ENCODE measurements around the gene SHROOM1.

The SHROOM1 gene

DNA sequence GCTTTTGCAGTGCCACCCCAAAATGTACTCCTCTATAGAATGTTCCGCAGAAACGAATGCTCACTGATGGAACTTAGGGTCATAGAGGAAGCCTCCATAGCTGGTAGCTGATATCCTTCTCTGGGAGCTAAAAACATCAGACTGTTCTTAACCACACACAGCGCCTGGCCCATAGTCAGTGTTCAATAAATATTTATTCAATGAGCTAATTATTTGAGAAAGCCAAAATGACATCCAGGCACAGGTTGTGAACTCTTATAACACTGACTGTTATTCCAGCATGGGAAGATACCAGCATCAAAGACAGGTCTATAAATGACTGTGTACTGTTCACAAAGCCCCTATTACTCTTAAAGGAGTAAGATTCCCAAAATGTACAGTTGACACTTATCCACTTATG, 22.9 kb upstream of the SHROOM1 start:
- no peak for DNase-seq

DNA sequence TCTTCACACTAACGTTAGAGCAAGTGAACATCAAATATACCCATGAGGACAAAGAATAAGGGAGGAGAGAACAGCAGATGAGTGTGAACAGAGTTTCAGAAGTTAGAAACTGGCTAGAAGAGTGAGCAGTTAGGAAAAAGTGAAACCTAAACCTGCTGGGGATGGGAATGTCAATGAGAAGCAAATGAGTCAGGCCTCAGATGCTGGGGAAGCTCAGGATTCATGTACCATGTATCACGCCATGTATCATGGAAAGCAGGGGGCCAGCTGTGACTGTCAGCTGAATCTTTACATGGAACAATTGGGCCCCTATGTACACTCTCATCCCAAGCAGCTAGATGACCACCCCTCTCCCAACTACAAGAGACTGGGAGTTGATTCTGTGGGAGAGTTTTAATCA, 19.6 kb upstream of the SHROOM1 start:
- no peak for DNase-seq

DNA sequence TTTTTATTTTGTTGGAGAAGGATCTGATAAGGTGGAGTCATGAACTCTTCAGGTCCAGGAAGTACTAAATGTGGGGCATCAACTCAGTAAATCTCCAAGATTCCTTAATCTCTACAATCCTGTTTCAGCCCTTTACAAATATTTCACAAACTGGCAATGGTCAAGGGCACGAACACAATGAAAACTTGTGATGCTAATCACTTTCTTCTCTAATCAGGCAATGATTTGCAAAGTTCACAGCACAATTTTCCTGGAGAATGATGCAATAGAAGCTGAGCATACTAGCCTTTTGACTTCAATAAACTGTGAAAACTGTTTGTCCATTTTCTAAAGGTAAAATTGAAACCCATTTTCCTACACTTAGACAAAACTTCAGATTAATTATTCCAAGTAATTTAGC, 18.9 kb upstream of the SHROOM1 start:
- DNase-seq = no peak

DNA sequence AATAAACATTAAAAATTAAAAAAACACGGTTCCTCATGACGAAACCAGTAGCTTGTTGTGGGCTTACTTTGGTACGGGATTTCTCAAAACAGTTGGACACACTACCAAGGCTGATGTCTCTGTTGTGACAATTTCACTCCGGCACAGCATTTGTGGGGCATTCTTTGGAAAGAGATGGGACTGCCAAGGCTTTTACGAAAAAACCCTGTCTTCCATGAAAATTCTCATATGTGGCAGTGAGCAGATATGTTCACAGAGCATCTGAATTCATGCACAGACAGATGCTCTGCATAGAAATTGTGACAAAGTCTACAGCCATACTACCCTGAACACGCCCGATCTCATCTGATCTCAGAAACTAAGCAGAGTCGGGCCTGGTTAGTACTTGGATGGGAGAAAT, 17.8 kb upstream of the SHROOM1 start:
- no peak for DNase-seq

DNA sequence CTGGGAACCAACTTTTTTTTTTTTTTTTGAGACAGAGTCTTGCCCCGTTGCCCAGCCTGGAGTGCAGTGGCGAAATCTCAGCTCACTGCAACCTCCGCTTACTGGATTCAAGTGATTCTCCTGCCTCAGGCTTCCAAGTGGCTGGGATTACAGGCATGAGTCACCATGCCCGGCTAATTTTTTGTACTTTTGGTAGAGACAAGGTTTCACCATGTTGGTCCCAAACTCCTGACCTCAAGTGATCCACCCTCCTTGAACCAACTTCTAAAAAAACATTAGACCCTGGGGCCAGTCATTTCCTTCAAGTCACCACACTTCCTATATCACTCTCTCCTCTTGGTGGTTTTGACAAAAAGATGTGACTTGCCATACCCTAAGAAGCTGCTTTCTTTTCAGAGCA, 10.9 kb upstream of the SHROOM1 start:
- DNase-seq = no peak

DNA sequence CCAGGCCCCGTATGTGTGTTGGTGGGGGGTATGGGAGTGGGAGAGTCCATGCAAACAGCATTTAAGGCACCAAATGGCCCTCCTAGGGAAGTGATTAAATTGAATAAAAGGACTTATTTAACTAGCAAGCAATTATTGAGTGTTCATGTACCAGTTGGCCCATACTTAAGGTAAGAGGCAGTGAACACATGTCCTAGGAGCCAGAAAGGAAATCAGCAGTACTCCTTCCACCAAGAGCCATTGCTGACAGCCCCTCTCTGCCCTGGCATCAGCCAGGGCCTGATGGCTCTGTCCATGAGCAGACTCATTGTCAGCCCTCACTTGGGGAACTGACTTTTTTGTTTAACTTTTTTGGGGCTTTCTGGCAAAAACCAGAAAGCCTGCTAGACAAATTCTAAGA, 10.4 kb upstream of the SHROOM1 start:
- no peak for DNase-seq

- DNase-seq = no peak
Observed at GRCh38 chr5:132840313-132840712, 9.9 kb upstream of the SHROOM1 start.

DNA sequence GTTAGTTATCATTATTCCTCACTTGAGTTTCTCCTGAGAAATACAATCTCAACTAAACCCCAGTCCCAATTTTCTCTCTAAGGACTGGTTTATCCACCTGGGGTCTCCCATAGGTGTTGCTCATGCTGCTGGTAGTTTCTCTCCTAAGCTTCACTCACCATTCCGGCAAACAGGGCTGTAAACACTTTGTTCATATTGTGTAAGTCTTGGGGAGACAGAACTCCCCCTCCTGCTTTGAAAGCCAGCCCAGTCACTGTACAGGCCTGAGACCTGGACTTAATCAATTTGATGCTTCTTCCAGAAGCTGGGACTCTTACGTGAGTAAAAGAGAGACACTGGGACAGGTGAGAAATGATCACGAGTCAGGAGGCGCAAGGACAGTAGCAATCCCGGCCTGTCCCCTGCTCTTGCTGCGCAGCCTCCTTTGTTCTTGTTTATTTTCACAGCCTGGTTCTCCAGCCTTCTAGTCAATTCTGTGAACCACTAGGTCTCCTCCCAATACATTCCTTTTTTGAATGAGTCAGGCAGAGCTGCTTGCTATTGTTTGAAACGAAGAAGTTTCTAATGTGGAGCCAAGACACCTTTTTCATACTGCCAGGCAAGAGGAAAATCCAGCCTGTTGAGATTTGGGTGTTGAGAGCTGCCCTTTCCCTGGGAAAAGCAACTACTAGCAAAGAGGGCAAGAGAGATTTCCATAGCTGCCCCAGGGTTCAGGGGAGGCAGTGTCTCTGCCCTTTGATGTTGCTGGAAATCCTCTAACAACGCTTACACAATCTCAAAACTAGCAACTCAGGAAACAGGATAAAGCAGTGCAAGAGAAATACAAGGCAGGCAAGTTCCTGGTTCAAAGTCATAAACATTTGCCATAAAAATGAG, 9.2 kb upstream of the SHROOM1 start:
- DNase-seq = no peak

DNA sequence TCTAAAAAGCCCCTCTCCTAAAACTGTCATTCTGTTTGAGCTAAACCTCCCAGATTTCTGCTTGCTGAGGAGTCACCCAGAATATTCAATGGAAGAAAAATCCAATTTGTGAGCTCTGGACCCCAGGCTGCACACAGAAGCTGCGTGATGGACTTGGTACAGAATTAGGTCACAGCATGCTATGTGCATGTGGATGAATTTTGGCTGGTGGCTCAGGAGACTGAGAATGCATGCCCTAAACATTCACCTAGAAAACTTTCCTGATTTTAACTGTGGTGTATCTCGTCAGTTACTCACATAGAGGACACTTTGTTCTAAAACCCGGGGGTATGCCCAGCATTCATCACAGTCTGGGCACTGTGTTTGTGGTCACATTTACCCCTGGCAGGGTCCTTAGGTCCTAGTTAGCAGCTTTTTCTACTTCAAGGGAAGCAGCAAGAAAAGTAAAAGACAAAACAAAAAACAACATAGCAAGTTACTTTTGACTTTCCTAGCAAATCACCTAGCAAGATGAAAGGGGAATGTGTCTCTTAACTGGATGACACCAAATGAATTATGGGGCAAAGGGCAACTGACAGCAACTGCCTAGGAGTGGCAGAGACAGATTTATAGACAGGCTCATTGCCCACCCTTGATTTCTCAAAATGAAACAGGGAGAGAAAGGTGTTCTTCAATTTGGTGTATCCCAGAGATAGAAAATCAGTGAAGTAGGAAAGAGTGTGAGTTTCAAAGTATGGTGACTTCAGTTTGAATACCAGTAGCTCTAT, 8.3 kb upstream of the SHROOM1 start:
- DNase-seq = no peak

DNA sequence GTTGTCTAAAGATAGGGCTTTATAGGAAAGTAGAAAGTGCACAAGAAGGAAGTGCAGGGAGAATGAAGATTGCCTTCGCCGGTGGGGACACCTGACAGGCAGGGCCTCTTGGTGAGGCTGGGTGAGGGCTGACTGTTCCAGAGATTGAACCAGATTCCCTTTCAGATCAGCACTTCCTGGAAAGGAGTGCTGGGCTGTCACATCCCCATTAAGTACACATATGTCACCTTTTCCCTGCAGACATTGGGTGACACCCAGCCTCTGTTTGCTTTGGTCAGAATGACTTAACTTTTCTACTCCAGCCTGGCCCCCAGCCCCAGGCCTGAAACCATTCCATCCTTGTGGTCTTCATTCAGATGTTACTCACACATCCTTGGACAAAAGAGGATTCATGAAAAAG, 7.4 kb upstream of the SHROOM1 start:
- no peak for DNase-seq

- DNase-seq = no peak
Observed at GRCh38 chr5:132836852-132837251, 6.4 kb upstream of the SHROOM1 start.

DNA sequence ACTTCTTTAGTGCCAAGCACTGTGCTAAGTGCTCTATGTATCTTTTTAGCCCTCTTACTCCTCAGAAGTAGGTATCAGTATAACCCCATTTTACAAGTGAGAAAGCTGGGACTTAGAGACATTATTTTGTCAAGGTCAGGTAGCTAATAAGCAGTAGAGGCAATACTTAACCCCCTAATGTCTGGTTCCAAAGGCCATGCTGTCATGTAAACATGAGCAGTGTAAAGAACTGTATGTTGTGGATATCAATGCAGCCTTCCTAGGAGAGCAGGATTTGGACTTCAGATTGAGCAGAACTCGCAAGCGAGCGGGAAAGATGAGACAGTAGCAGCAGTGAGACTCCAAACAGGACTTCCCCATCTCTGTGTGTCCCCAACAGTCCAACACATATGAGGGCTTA, 3.6 kb upstream of the SHROOM1 start:
- no peak for DNase-seq

- DNase-seq = no peak
Observed at GRCh38 chr5:132832612-132833011, 2.2 kb upstream of the SHROOM1 start.

DNA sequence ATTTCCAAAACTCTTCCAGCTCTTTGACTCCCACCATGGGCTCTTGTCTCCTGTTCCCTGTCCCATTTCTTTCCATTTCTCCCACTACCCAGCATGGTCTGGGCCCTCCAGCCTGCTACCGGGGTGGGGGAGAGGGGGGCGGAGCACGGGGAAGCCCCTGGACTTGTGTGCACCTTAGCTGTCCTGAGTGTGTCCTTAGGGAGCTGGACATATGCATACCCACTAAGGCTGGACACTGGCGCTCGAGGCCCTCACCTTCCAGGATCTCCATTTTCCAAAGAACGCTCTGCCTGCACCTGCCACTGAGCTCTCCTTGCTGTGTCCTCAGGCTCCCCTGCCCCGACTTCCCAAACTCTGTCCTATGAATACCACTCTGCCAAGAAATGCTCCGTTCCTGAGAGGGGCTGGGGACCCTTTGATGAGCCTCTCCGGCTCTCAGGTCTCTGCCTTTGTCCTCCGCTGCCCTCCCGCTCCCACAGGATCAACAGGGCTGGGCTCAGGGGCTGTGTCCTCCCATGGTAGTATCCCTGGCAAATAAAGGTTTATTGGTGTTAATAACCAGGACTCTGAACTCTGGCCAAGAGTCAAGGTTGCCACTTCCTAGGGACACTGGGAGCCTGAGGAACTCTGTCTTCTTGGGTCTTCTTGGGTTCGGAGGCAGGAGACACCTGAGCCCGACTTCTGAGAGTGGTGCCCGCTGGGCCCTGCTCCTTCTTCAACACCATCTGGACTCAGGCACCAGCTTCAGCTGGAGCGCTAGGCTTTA, 831 bp upstream of the SHROOM1 start:
- DNase-seq = no peak

DNA sequence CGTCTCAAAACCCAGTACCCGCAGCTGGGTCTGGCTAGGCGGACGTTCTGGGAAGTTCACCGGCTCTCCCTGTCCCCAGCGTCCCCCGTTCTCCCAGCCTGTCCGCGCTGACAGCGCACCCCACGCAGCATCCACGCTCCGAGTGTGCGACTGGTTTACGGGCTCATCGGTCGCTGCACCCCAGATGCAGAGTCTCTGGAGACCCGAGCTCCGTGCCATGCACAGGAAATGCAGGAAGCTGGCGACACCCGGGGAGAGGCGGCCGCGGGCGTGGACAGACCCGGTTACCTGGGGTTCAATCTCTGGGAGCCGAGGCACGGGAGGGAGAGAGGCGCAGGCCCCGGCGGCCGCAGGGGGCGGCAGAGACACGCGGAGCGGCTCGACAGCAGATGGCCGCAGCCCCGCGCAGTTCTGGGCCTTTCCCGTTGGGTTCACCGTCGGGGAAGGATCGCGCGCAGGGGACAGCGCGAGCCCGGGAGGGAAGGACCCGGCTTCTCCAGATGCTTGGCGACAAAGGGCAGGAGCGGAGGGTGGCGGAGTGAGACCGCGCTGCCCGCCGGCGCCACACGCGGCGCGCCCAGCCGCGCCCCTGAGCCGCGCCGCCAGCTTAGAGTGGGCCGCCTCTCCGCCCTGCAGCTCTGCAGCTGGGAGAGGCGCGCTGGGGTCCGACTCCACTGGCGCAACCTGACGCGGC, 558 bp downstream of the SHROOM1 start:
- DNase-seq = no peak

- DNase-seq = no peak
Observed at GRCh38 chr5:132828846-132829494, 1.5 kb downstream of the SHROOM1 start.

GRCh38 chr5:132827943-132828673, 2.3 kb downstream of the SHROOM1 start:
- no peak for DNase-seq

DNA sequence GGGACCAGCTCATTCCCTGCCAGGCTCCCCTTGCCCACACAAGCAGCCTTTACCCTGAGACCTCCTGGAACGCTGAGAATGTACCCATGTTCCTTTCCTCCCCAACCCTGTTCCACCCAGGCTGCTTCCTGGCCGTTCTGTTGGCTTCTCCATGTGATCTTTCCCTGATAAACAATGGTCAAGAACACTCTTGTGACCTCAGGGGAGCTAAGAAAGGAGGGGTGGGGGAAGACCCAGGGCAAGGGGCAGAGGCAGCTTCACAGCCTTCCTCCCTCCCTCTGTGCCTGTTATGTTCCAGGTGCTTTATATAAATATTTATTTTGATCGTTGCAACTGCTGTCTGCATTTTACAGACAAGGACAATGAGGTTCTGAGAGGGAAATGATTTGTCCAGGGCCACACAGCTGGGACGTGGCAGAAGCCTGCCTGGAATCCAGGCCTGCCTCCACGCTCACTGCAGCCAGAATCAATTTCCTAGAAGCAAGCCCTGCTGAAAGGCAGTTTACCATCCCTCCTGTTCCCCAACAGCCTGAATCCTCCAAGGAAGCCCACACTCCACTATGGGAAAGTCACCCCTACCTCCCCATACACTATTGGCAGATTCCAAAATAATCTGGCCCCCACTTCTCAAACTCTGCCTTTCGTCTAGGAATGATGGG, 3.9 kb downstream of the SHROOM1 start:
- no peak for DNase-seq

DNA sequence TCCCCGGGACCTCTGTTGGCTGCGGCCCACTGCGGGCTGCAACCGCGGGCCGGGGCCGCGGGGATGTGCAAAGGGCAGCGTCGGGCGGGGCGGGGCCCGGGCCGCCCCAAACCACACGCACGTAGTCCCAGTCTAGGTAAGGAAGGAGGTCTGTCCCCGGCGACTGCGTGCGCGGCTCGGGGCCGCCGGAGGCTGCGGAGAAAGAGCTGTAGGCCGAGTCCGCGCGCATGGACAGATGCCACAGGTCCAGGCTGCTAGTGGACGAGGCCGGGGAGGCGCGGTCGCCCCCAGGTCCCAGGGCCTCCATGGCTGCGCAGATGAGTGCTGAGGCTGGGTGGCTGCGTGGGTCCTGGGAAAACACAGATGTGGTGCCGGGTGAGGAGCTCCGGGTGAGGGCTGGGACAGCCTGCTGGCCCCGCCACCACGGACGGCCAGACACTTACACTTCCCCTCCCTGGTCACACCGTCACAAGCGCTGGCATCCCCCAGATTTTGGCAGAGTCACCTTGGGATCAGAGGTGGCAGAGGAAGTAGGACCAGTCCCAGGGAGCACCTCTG, 4.5 kb downstream of the SHROOM1 start:
- no peak for DNase-seq

DNA sequence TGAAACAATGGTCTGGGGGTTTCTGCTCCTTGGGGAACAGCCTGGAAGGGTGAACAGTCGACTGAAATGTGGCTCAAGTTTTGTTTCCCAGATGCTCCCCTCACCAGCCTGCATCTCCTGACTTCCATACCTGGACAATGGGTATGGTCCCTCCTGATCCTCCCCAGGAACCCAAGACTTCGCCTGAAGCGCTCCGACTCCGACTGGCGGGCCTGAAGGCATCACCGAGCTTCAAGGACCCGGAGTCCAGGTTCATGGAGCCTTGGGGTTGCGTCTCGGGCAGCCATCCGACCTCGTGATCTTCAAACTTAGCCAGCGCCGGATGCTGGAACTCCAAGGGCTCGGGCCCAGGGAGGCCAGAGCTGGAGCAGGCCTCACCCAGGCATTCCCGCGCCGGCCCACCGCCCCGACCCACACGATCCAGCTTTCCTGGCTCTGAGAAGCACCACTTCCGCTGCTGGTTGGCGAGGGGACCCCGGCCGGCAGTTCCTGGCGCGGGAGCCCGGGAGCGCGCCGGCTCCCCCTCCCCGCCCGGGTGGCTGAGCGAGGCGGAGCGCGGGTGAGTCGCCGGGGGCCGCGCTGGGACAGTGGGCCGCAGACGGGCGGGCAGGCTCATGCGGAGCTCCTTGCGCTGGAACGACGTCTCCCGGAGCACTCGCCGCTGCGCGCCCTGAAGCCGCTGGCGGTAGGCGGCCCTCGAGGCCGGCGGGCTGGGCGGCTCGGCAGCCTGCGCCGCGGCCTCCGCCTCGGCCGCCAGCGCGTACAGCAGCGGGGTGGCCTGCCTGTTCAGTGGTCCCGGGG, 5.2 kb downstream of the SHROOM1 start:
- no peak for DNase-seq

All from NCI-H187 treated with DMSO at 0.1 percent for 48 hours (cell line).